Testis (tissue), 3 donors: ENCODE data around the gene TACR1. TPM values are rescaled to one million over a fixed set of nuclear protein-coding genes. Genes with fewer than 3 reads are reported as not detected.

Source experiments
- DNase-seq: peaks from one replicate; pipeline ENCODE4 v3.0.0-alpha.2; 2019
- H3K27ac ChIP-seq, 2 donors: fragments of 200-600 bp; sonication (generic); one replicate each; pipeline ENCODE4 v1.5.1; 2019
- H3K27me3 ChIP-seq: fragments of 200-600 bp; sonication (generic); one replicate; pipeline ENCODE4 v1.5.1; 2019
- H3K36me3 ChIP-seq: fragments of 200-600 bp; sonication (generic); one replicate; pipeline ENCODE4 v1.5.1; 2017; ENCODE audit warnings: low read depth; ENCODE audit errors: missing control alignments
- H3K4me1 ChIP-seq: fragments of 200-600 bp; sonication (generic); one replicate; pipeline ENCODE4 v1.5.1; 2019
- H3K4me3 ChIP-seq, 2 donors: fragments of 200-600 bp; sonication (generic); one replicate each; pipeline ENCODE4 v1.5.1; 2017 to 2019
- H3K9me3 ChIP-seq: fragments of 200-600 bp; sonication (generic); one replicate; pipeline ENCODE4 v1.5.1; 2017
- CTCF ChIP-seq, 3 experiments: fragments of 450-650 bp in 2 of 3; fragments of 200-600 bp in 1 of 3; sonication (generic) in 1 of 3; IDR thresholded peaks; one replicate each; pipeline ENCODE4 v1.5.1; 2016 to 2019; ENCODE audit warnings: antibody characterized with exemption in 3 of 3, mild to moderate bottlenecking in 2 of 3, moderate library complexity in 1 of 3
- POLR2A ChIP-seq: fragments of 450-650 bp; IDR thresholded peaks from one replicate; pipeline ENCODE4 v1.6.1; 2017; ENCODE audit warnings: antibody characterized with exemption, mild to moderate bottlenecking, moderate library complexity
- WGBS, 2 donors: methylation state at CpG; one replicate each; pipeline ENCODE4 v1.1.5; 2018; 5-methylcytosine and 5-hydroxymethylcytosine counted together
- intact Hi-C: fragments of 100-400 bp; cut with DNase I; formaldehyde crosslinking; loops from one replicate; pipeline ENCODE4 v1.15.1; 2023; ENCODE audit warnings: low total_unique reads
- polyA plus RNA-seq: library from polyadenylated mRNA; stranded (reverse); fragments of 350-450 nt; fragmentation: Illumina TruSeq; extraction: RNeasy Lipid Tissue Mini Kit (QIAGEN cat#74804); gene quantifications from one replicate; pipeline ENCODE4 v1.2.3, GENCODE V29; 2014; ENCODE audit warnings: low read depth, low replicate concordance; ENCODE audit not compliant: insufficient read depth
- total RNA-seq, 2 donors: library from RNA; depleted of rRNA; stranded (reverse); fragments of >200 nt; gene quantifications; one replicate each; pipeline ENCODE4 v1.2.3, GENCODE V29; 2016

The TACR1 gene
- total and polyA plus RNA-seq, 3 donors from 2014 or later: 0.06 to 0.47 (median 0.38) TPM

GRCh38 chr2:75025633-75026380, 173.5 kb downstream of the TACR1 start:
- Histone ChIP-seq H3K27ac (no peak overlapping the region), H3K9me3 (no peaks in the 10 kb centered on the region), H3K27me3 (no peaks in the 10 kb centered on the region), H3K4me1 (no peaks in the 10 kb centered on the region), H3K4me3 (no peak overlapping the region), H3K36me3 (no peaks in the 10 kb centered on the region)
- DNase-seq: no peak
- no peak for TF ChIP-seq CTCF (IDR thresholded peaks at IDR 0.05)
- TF ChIP-seq POLR2A: no peak
- WGBS, 2 donors: 89 to 95% methylated on average over 2 of the region's 2 CpGs
- intact Hi-C loops: no loop called here

GRCh38 chr2:75025216-75025615, 174.1 kb downstream of the TACR1 start:
- H3K4me3 ChIP-seq: no peak overlapping the region
- no peaks in the 10 kb centered on the region for H3K9me3 ChIP-seq
- no peak overlapping the region for H3K27ac ChIP-seq
- H3K36me3 ChIP-seq: no peaks in the 10 kb centered on the region
- no peaks in the 10 kb centered on the region for H3K4me1 ChIP-seq
- intact Hi-C loops: no loop called here
- DNase-seq: no peak
- H3K27me3 ChIP-seq: no peaks in the 10 kb centered on the region
- TF ChIP-seq CTCF (IDR thresholded peaks at IDR 0.05) (no peak), POLR2A (no peak)

- no peak overlapping the region for H3K27ac ChIP-seq
- H3K27me3 ChIP-seq: no peaks in the 10 kb centered on the region
- TF ChIP-seq POLR2A: no peak
- TF ChIP-seq CTCF (IDR thresholded peaks at IDR 0.05): no peak
- intact Hi-C loops: no loop called here
- H3K4me3 ChIP-seq: no peak overlapping the region
- H3K4me1 ChIP-seq: no peaks in the 10 kb centered on the region
- H3K36me3 ChIP-seq: no peaks in the 10 kb centered on the region
- no peaks in the 10 kb centered on the region for H3K9me3 ChIP-seq
- 89 to 96% methylated on average over 3 of the region's 3 CpGs for WGBS, 2 donors
- DNase-seq: no peak
Measured at GRCh38 chr2:75023666-75024455, 175.5 kb downstream of the TACR1 start.

- no peak for DNase-seq
- no peaks in the 10 kb centered on the region for H3K27me3 ChIP-seq
- no peaks in the 10 kb centered on the region for H3K9me3 ChIP-seq
- intact Hi-C loops: no loop called here
- WGBS, 2 donors: 37 to 68% methylated on average over 1 of the region's 1 CpG
- TF ChIP-seq CTCF (IDR thresholded peaks at IDR 0.05): no peak
- no peak for TF ChIP-seq POLR2A
- H3K4me1 ChIP-seq: no peaks in the 10 kb centered on the region
- no peak overlapping the region for H3K27ac ChIP-seq
- no peaks in the 10 kb centered on the region for H3K36me3 ChIP-seq
- H3K4me3 ChIP-seq: no peak overlapping the region
Measured at GRCh38 chr2:75022516-75022915, 176.8 kb downstream of the TACR1 start.
